HG02938 (cell line): ENCODE data around the gene ABLIM2.

Experiments
- ATAC-seq: cut with Tn5 transposase; IDR thresholded peaks from one replicate; pipeline ENCODE4 v1.9.1; 2021; ENCODE audit warnings: mild to moderate bottlenecking, moderate library complexity; ENCODE audit not compliant: unreplicated experiment

Gene ABLIM2

DNA sequence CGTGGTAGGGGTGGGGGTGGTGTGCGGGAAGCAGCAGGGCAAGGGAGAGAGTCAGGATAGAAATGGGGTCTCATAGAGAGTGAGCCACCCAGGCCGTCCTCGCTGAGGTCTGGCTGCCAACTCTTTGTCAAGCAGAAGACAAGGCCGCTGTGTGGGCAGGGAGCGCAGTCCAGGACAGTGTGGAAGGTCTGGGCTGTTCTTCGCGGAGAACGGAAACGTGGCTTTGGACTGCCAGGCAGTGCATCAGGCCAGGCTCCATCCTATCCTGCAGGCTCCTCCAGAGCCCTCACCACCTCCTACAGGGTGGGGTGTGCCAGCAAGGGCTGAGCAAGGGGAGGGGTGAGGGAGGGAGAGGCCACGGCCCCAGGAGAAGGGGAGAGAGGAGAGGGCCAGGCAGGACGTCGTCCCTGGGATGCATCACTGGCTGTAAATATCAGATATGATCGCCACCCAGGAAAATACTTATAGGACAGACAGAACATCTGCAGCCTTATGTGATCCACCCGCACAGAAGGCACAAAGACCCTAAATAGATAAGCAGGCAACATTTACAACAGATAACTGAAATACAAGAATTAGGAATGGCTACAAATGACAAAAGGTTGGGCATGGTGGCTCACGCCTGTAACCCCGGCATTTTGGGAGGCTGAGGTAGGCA is 85.3 kb downstream of the ABLIM2 start:
- no peak for ATAC-seq

DNA sequence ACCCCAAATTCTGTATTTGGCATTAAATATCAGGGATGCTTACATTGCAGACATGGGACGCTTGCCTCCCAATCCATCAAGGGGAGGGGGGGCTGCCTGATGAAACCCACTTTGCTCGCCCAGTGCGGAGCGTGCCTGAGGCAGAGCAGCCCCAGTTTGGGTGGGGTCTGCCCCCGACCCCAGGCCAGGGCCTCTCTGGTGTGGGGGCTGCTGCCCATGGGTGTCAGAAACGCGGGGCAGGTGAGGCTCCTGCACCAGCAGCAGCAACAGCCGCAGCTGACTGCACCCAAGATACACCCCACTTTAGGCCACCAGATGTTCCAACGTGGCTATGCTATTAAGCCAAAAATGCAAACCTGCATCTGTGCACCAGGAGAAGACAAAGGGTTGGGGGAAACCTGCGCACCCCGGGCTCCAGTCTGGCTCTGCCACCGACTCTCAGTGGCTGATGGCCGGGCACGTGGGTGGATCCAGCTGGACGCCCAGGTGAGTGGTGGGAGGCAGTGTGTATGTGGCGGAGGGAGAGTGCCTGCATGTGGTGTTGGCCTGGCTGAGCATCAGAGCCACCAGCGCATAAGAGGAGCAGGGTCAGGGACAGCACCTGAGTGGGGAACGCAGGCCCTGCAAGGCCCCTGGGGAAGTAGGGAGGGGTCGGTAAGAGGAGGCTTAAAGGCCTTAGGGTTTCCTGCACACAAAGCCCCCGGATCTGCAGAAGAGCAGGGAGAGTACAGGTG is 86.2 kb downstream of the ABLIM2 start:
- ATAC-seq, result no peak

DNA sequence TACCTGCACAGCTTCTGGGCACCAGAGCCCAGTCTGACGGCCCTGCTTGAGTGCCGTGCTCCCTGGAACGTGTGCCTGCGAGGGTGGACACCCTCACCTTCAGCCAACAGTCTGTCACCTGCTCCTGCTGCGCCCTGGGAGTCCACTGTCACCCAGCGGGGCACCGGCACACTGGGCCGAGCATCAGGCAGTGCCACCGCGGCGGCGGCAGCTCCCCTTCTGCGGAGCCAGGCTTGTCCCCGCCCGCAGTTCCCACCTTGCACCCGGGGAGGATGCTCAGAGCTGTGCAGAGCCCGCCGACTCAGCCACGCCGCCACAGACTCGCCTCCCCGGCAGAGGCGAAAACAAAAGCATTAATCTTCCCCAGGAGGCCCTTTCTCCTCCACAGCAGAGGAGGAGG is 86.8 kb downstream of the ABLIM2 start:
- no peak for ATAC-seq

DNA sequence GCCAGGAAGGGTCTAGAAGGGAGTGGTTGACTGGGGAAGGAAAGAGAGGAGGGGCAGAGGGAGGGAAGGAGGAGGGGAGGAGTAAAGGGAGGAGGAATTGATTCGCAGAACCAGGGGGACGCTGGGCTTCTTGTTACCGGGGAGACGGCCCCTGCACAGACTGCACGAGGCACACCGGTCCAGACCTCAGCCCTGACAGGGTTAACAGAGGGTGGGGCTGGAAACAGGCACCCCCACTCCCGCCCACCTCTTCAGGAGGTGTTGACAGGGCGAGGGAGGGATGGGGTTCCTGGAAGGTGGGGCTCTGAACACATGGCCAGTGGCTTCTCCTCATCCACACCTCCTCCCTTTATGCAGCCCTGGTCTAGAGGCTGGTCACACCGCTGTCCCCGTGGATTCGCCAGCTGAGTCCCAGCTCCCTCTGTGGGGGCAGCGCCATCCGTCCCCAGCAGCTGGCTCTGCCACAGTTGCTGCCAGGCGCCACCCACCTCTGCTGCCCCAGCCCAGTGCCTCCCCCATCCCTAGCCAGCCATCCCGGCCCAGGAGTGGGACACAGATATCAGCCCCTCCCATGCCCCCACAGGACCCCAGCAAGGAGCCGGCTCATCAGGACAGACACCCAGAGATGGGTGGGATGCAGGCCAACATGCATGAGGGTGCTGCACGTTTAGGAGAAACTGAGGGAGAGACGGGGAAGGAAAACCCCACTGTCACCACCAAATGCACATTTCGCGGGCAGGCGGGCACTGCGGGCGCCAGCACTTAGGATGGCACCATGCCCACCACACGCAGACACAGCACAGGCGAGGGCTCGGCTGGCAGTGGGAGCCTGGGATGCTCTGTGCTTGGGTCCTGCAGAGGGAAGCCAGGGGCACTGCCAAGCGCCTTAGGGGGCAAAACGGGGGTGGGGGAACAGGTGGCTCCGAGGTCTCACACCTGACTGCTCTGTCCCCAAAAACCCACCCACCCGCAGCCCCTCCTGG is 87.6 kb downstream of the ABLIM2 start:
- no peak for ATAC-seq

DNA sequence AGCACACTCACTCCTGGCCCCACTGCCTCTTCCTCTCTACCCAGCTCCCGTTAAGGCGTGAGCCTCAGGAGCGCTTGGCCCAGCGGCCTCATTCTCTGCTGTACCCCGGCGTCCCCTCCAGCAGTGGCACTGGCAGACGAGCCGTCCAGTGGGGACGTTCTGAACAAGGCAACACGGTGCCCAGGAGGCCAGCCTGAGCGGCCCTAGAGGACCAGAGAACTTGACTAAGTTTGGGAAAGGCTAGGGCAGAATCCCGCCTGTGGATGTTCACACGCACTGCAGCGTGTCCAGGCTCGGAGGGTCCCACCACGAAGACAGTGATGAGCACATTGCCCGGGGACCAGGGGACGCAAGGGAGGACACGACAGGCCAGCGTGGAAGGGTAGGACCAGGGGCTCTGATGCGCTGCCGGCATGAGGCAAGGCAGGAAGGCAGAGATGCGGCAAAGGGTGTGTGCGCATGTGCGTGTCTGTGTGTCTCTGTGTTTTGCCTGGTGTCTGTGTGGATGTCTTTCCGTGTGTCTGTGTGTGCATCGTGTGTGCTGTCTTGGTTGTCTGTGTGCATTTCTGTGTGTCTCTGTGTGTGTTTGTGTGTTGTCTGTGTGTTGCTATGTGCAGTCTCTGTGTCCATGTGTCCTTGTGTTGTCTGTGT is 89.4 kb downstream of the ABLIM2 start:
- no peak for ATAC-seq

DNA sequence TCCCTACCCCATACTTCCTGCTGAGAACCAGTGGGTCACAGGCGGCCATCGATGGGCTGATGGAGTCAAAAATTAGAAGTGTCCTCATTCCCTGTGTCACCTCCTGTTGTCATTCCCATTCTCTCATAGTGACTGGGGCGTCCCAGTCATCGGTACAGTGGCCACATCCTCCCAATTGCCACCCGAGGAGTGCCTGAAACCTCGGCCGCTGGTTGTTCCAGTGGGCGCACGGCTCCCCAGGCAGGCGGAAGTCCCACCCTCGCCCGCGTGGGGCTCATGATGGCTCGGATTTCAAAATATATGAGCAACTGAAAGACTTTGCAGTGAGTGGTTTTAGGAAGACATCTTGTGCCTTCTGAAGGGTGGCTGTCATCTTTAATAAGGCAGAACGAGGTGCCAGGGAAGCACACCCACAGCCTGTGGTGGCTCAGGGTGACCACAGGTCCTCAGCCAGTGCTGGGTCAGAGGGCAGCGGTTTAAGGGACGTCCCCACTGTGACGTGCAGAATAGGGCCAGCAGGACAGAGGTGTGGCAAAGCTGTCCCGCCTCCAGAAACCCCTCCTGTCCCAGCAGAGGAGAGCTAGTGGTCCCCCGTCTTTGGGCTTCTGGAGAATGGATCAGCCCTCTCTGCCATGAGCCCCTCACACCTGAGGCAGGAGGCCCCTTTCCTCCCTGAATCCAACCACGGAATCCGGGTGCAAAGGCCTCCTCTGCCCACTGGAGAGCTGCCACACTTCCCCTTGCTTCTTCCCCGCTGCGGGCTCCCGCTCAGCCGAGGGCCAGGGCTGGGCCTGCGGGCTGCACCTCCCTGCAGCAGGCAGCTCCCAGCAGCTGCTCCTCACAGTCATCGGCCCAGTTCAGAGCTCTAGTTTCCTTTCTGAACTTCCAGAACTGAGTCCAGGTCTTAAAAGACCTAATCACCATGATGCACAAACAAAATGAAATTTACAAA is 90.4 kb downstream of the ABLIM2 start:
- no peak for ATAC-seq

DNA sequence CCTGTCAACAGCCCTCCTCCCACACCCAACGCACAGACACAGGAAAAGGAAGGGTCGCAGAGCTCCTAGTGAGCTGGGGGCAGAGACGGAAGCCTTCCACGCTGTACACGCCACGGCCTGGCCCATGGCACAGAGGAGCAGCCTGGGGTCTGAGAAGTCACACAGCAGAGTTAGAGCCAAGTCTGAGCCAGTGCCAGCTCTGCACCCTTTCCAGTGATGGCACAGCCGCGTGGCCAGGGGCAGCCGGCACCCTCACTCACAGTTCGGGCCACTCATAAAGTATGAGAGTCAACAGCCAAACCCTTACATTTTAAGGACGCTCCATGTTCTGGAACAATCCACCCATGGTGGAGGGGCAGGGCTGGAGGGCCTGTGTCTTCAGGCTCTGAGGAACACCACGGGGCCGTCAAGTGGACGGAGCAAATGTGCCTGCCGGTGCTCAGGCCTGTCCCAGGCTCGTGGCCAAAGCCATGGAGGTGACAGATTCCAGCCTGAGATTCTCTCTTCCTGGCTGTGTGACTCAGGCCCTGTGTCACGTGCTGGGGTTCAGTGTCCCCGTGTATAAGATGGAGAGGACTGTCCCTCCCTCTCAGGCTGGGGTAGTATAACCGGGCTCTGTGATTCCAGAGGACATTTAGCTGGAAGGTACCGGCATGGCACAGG is 91.2 kb downstream of the ABLIM2 start:
- ATAC-seq, result no peak

DNA sequence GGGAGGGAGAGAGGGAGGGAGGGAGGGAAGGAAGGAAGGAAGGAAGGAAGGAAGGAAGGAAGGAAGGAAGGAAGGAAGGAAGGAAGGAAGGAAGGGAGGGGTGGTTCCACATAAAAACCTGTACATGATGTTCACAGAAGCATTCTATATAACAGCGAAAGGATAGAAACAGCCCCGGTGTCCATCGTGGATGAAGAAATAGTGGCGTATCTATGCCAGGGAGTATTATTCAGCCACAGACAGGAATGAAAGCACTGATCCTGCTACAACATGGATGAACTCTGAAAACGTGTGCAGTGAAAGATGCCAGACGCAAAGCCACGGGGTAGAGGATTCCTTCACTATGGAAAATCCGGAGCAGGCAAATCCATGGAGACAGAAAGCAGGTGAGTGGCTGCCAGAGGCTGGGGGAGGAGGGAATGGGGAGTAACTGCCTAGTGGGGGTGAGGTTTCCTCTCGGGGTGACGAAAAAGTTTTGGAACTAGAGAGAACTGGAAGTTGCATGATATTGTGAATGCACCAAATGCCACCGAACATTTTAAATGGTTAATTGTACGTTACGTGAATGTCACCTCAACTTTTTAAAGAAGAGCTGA is 92.2 kb downstream of the ABLIM2 start:
- ATAC-seq, result no peak

DNA sequence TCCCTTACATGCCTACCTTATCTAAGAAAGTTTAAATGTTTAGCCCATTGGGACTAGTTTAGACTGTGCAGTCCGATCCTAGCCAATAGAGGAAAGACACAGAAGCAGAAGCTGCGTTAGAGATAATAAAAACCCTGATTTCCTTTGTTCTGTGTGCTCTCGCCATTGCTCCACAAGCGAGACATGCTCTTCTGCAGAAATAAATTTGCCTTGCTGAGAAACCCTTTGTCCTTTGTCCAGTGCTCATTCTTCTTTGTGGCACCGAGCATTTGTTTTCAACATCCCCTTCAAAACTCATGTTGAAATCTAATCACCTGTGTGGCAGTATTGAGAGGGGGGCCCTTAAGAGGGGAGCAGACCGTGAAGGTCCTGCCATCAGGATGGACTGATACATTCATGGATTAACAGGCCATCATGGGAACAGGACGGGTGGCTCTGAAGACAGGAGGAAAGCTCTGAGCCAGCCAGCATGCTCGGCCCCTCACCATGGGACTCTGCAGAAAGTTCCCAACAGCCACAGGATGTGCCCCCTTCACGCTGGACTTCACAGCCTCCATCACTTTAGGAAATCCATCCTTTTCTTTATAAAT is 94.5 kb downstream of the ABLIM2 start:
- no peak for ATAC-seq

DNA sequence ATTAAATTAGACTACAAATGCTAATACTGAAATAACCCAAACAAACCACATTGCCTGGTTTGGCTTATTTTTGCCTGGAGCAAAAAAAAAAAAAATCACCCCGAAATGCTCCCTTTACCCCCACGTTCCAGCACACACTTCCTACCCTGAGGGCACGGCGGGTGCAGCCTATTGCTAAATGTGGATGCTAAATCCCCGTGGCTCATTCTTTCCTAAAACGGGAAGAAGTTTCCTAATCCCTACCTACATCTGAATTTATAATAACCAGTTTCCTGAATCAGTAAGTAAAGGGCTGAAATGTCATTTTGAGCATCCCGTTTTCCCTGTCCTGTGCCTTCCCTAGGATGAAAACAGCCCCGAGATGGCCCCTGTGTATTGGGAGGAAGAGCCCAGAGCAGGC is 97.0 kb downstream of the ABLIM2 start:
- ATAC-seq, result no peak

DNA sequence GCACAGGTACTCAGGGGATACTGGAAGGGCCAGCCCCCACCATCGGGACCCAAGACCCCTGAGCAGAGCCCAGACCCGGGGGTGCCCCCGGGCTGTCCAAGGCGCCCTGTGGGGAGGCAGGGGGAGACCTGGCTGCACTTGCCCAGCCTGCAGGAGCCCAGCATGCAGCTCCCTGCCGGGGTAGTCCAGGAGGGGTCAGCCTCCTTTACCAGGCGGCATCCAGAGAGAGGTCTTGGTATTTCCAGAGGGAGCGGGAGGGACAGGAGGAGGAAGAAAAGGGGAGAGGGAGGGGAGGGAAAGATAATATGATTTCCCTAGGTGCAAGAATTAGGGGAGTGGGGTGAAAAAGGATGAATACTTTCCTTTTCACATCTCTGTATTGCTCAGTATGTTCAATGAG is 97.5 kb downstream of the ABLIM2 start:
- no peak for ATAC-seq

DNA sequence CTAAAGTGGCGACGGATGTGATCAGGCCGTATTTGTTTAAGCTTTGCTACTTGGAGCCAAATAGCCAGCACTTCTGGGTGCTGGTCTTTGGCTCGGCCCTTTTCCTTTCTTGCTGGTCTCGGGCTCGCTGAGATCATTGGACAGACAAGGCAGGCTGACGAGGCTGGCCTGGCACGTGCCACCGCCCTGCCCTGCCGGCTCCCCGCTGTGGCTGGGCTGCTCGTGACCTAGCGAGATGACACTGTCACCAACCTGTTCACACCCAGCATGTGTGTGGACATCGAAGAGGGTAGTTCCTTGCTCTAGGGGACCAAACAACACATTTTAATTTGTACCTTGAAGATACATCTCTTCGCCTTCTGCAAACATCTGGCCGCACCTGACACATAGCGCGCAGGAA is 98.0 kb downstream of the ABLIM2 start:
- no peak for ATAC-seq

DNA sequence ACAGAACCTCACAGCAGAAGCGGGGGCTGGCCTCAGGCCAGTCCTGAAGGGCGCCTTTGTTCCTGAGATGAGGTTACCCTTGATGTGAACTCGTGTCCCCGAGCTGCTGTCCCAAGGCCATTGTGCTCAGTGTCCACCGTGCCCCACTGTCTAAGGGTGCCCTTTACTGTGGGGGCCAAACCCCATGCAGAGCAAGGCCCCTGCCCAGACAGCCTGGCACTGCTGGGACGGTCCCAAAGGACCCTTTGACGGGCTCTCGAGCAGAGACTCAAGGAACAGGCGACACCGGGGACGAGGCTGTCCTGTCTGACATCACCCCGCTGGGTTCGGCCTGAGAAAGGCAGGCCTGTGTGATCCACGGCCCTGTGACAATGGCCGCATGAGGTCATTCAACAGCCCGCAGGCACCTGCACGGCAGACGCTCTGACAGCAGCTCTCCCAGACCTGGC is 100.6 kb downstream of the ABLIM2 start:
- no peak for ATAC-seq

DNA sequence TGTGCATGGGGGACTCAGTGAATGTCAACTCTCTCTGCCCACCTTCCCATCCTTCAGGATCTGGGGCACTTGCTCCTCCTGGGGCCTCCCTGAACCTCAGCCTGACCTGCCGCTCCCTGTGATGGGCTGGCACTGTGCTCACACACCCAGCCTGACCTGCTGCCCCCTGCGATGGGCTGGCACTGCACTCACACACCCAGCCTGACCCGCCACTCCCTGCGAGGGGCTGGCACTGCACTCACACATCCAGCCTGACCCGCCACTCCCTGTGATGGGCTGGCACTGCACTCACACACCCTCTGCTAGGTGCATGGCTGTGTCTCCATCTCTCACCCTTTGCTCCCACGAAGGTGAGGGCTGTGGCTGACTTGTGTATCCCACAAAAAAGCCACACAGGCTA is 103.4 kb downstream of the ABLIM2 start:
- no peak for ATAC-seq

DNA sequence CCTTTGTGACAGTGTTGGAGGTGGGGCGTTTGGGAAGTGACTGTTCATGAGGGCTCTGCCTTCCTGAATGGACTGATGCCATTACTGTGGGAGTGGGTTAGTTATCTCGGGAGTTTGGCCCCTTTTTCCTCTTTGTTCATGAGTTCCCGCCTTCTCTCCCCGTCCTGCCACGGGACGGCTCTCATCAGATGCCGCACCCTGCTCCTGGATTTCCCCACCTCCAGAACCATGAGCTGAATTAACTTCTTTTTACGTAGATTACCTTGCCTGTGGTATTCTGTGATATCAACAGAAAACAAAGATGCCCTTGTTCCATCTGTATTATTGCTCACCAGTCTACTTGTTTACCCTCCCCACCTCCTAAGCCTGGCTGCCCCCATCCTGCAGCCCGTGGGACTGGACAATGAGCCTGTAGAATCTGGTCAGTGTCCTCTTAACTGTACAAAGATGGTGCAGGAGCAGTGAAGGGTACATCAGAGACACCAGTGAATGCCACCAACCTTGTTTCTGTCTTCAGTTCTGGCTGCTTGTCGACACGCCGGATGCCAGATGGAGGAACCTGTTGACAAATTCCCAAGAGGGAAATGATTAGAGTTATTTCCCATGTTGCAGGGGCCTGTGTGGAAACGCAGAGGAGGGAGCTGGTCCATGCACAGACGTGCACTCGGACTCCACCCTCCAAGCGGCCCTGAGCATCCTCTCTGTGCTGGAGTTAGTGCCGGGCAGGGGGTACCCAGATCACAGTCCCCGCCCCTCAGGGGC is 104.7 kb downstream of the ABLIM2 start:
- no peak for ATAC-seq

DNA sequence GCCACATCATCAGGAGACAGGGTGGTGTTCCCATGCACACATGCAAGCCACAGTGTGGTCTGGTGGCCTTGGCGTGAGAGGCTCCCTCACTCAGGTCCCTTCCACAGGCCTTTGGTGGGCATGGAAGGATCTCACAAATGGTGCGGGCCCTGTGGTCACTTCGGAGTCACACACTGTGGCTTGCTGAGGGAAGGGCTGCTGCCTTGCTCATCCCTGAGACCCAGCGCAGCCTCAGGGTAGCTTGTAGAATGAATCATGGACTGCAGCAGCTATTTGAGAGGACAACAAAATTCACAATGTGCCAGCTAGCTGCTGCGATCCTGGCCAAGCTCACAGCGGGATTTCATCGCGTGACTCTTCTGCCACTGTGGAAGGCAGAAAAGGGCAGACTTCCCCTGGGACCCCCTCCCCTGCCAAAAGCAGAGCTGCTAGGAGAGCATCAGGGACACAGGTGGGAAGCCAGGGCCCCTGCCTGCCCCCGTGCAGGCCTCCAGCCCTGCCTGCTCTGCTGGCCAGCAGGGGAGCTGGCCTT is 106.4 kb downstream of the ABLIM2 start:
- ATAC-seq, result no peak

DNA sequence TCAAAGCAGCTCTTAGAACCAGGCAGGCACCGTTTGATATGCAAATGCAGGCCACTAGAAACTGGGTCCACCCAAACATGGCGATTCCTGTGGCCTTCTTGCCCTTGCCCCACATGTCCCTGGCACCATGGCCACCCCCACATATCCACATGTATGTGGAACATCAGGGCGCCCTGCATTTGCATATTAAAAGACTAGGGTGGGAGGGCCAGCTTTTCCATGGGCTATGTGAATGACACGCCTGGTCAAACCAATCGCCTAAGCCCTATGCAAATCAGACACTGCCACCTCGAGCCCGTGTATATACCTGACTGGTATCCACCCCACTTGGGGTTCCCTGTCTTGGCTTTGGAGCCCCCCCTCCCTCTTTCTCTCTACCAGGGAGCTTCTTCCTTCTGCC is 107.0 kb downstream of the ABLIM2 start:
- no peak for ATAC-seq
